Measurements from ENCODE around the gene SMOC2. TPM values are rescaled to one million over a fixed set of nuclear protein-coding genes. Genes with fewer than 3 reads are reported as not detected.
"Not testable (repeated sequence)": the region's sequence is repeated elsewhere in the genome, so short reads cannot be mapped to it uniquely, and the experiment has no call there.

The SMOC2 gene
- total RNA-seq, 1 donor from 2014 or later = not detected

GRCh38 chr6:168606722-168607121, 165.7 kb downstream of the SMOC2 start:
- Histone ChIP-seq H3K4me3 (ENCODE audit: low read depth, low read length) (no peak overlapping the region), H3K27me3 (ENCODE audit: control insufficient read depth, insufficient read depth, low read length) (peaks cover 2% of the 10 kb centered on the region), H3K36me3 (ENCODE audit: control insufficient read depth, insufficient read depth, low read length) (no peaks in the 10 kb centered on the region)
- TF ChIP-seq CTCF (IDR thresholded peaks at IDR 0.05; ENCODE audit: insufficient read depth, low read length, poor library complexity, severe bottlenecking) = no peak
- no peak for DNase-seq (ENCODE audit: low read depth)

GRCh38 chr6:168607272-168608112, 166.5 kb downstream of the SMOC2 start:
- peaks cover 2% of the 10 kb centered on the region for H3K27me3 ChIP-seq (ENCODE audit: control insufficient read depth, insufficient read depth, low read length)
- TF ChIP-seq CTCF (IDR thresholded peaks at IDR 0.05; ENCODE audit: insufficient read depth, low read length, poor library complexity, severe bottlenecking) = no peak
- H3K4me3 ChIP-seq (ENCODE audit: low read depth, low read length) = no peak overlapping the region
- H3K36me3 ChIP-seq (ENCODE audit: control insufficient read depth, insufficient read depth, low read length) = no peaks in the 10 kb centered on the region
- DNase-seq (ENCODE audit: low read depth) = no peak

- no peak for DNase-seq (ENCODE audit: low read depth)
- Histone ChIP-seq H3K36me3 (ENCODE audit: control insufficient read depth, insufficient read depth, low read length) (no peaks in the 10 kb centered on the region), H3K27me3 (ENCODE audit: control insufficient read depth, insufficient read depth, low read length) (peaks cover 2% of the 10 kb centered on the region), H3K4me3 (ENCODE audit: low read depth, low read length) (no peak overlapping the region)
- no peak for TF ChIP-seq CTCF (IDR thresholded peaks at IDR 0.05; ENCODE audit: insufficient read depth, low read length, poor library complexity, severe bottlenecking)
Observed at GRCh38 chr6:168608113-168608400, 167.1 kb downstream of the SMOC2 start.

- DNase-seq (ENCODE audit: low read depth) = no peak
- no peak for TF ChIP-seq CTCF (IDR thresholded peaks at IDR 0.05; ENCODE audit: insufficient read depth, low read length, poor library complexity, severe bottlenecking)
- Histone ChIP-seq H3K36me3 (ENCODE audit: control insufficient read depth, insufficient read depth, low read length) (no peaks in the 10 kb centered on the region), H3K27me3 (ENCODE audit: control insufficient read depth, insufficient read depth, low read length) (peaks cover 2% of the 10 kb centered on the region), H3K4me3 (ENCODE audit: low read depth, low read length) (no peak overlapping the region)
Observed at GRCh38 chr6:168609026-168609685, 168.2 kb downstream of the SMOC2 start.

- Histone ChIP-seq H3K36me3 (ENCODE audit: control insufficient read depth, insufficient read depth, low read length) (no peaks in the 10 kb centered on the region), H3K27me3 (ENCODE audit: control insufficient read depth, insufficient read depth, low read length) (peaks cover under 1% of the 10 kb centered on the region), H3K4me3 (ENCODE audit: low read depth, low read length) (no peak overlapping the region)
- no peak for TF ChIP-seq CTCF (IDR thresholded peaks at IDR 0.05; ENCODE audit: insufficient read depth, low read length, poor library complexity, severe bottlenecking)
- DNase-seq (ENCODE audit: low read depth) = no peak
Observed at GRCh38 chr6:168609914-168610490, 169.0 kb downstream of the SMOC2 start.

- not testable (repeated sequence) for H3K27me3 ChIP-seq (ENCODE audit: control insufficient read depth, insufficient read depth, low read length); DNase-seq (ENCODE audit: low read depth); H3K4me3 ChIP-seq (ENCODE audit: low read depth, low read length); H3K36me3 ChIP-seq (ENCODE audit: control insufficient read depth, insufficient read depth, low read length)
Observed at GRCh38 chr6:168610966-168611365, 170.0 kb downstream of the SMOC2 start.

All from kidney epithelial cell (primary cell).